ENCODE measurements around the gene DEXI.
"Not testable (repeated sequence)": the region's sequence is repeated elsewhere in the genome, so short reads cannot be mapped to it uniquely, and the experiment has no call there.

Gene DEXI

DNA sequence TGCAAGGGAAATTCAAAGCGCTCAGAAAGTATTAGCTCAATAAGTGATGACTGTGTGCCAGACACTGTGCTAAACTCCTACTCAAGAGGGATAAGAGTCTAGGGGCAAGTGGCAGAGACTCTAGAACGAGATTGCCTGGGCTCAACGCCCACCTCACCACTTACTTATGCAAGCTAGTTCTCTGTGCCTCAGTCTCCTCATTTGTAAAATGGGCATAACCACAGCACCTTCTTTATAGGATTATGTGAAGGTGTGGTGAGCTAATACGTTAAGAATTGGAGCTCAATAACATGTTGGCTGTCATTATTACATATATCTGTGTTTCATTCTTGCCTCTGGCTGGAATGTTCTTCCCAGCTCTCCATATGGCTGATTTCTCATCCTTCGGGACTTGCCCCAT, 15.4 kb downstream of the DEXI start:
- TF ChIP-seq CTCF (IDR thresholded peaks at IDR 0.05; ENCODE audit: control extremely low read depth, extremely low read depth, low read depth, missing control alignments), result no peak
- CTCF ChIA-PET, result interaction anchor here (0.8 to 3.6 kb wide), 5 partner anchors 8 to 670 kb away, joined by 3 to 25 read pairs (median 5); no protein-coding TSS in a partner anchor
- POLR2A ChIA-PET, result no interaction called here
- no peak for DNase-seq (ENCODE audit: extremely low spot score)

- ChIA-PET CTCF (interaction anchor here (1.0 to 3.6 kb wide), 6 partner anchors 8 to 669 kb away, joined by 3 to 25 read pairs (median 4); no protein-coding TSS in a partner anchor), POLR2A (no interaction called here)
- no peak for DNase-seq (ENCODE audit: extremely low spot score)
- TF ChIP-seq CTCF (IDR thresholded peaks at IDR 0.05; ENCODE audit: control extremely low read depth, extremely low read depth, low read depth, missing control alignments), result no peak
These were observed 16.2 kb downstream of the DEXI start for GRCh38 chr16:10926094-10926493.

GRCh38 chr16:10925285-10925684, 17.0 kb downstream of the DEXI start:
- CTCF ChIA-PET, result interaction anchor here (1.0 to 3.6 kb wide), 4 partner anchors 10 to 668 kb away, joined by 3 to 16 read pairs (median 4); no protein-coding TSS in a partner anchor
- POLR2A ChIA-PET; DNase-seq (ENCODE audit: extremely low spot score): not testable (repeated sequence)

- no peak for DNase-seq (ENCODE audit: extremely low spot score)
- ChIA-PET POLR2A (interaction anchor here (0.5 kb wide), 1 partner anchor 1014 kb away, joined by 4 read pairs; no protein-coding TSS in a partner anchor), CTCF (interaction anchor here (1.6 to 3.6 kb wide), 2 partner anchors 11 to 13 kb away, joined by 4 to 16 read pairs; no protein-coding TSS in a partner anchor)
- TF ChIP-seq CTCF (IDR thresholded peaks at IDR 0.05; ENCODE audit: control extremely low read depth, extremely low read depth, low read depth, missing control alignments), result no peak
These were observed 18.5 kb downstream of the DEXI start for GRCh38 chr16:10923650-10924214.

DNA sequence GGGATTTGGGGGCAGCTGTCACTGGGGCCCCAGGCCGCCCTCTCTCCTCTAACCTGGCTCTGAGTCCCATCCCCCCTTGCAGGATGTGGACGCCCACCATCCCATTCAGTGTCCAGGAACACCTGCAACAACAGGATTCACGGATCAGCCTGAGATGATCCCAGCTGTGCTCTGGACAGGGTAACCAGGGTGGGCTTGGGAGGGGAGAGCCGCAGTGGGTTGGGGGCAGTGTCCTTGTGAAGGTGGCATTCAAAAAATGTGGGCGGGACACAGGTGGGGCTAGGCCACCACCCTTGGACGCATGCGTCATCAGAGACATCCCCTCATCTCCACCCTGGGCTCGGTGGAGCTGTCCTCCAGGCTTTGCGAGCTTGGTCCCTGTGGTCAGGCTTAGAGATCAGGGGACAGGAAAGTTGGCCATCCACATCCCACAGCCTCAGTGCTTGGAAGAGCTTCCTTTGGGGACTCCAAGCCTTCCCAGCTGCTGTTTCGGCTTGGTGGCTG, 19.1 kb downstream of the DEXI start:
- POLR2A ChIA-PET, result no interaction called here
- TF ChIP-seq CTCF (IDR thresholded peaks at IDR 0.05; ENCODE audit: control extremely low read depth, extremely low read depth, low read depth, missing control alignments), result no peak
- no peak for DNase-seq (ENCODE audit: extremely low spot score)
- CTCF ChIA-PET, result interaction anchor here (0.7 to 2.6 kb wide), 4 partner anchors 12 to 408 kb away, joined by 3 to 6 read pairs (median 4); partner anchors contain the start of gene CIITA

DNA sequence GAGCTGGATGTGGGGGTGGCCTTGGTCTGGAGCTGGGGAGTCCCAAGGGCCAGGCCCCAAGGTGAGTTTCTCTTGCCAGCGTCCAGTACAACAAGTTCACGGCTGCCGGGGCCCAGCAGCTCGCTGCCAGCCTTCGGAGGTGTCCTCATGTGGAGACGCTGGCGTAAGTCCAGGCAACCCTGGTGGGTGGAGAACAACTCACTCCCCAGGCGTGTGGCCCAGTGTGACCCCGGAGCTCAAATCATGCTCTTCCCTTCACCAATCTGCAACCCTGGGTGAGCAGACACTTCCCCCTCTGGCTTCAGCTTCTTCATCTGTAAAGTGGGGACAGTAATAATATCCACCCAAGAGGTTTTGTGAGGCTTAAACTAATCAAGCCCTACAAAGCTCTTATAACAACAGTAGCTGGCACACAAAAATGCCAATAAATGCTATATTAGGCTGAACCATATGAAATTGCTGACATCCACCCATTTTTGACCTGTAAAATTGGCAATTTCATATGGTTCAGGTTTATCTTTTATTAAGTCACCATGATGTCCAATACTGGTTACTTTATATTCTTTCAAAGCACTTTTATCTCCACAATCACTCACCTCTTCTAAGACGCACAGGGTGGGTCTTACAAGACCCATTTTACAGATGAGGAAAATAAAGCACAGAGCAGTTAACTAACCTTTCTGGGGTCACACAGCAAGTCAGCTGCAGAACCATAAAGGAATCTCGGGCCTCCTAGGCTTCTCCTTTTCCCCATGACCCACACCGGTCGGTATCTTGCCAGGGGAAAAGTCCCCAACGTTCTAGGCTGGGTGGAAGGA, 19.7 kb downstream of the DEXI start:
- POLR2A ChIA-PET, result no interaction called here
- DNase-seq (ENCODE audit: extremely low spot score), result no peak
- TF ChIP-seq CTCF (IDR thresholded peaks at IDR 0.05; ENCODE audit: control extremely low read depth, extremely low read depth, low read depth, missing control alignments), result no peak
- CTCF ChIA-PET, result interaction anchor here (0.7 to 2.6 kb wide), 8 partner anchors 8 to 408 kb away, joined by 3 to 6 read pairs (median 3); partner anchors contain the start of gene CIITA

Data from GM10248 (cell line).